Neural progenitor cell (in vitro differentiated cells): ENCODE data around the gene CA12. TPM values are rescaled to one million over a fixed set of nuclear protein-coding genes. Genes with fewer than 3 reads are reported as not detected.

ENCODE experiments used
- DNase-seq: peaks from one replicate; pipeline ENCODE4 v3.0.0-alpha.2; 2016; ENCODE audit warnings: low spot score
- H2AFZ ChIP-seq: fragments of 200-600 bp; sonication (generic); replicated peaks from 2 replicates; pipeline ENCODE4 v1.6.1; 2016; ENCODE audit warnings: antibody characterized with exemption
- H3F3A ChIP-seq: fragments of 200-600 bp; sonication (generic); 2 replicates; pipeline ENCODE4 v1.6.1; 2016; ENCODE audit warnings: antibody characterized with exemption, low read depth
- H3K27ac ChIP-seq: fragments of 200-600 bp; sonication (generic); 2 replicates; pipeline ENCODE4 v1.5.1; 2016; ENCODE audit warnings: mild to moderate bottlenecking
- H3K27me3 ChIP-seq: fragments of 200-600 bp; sonication (generic); 2 replicates; pipeline ENCODE4 v1.6.1; 2016; ENCODE audit warnings: mild to moderate bottlenecking, moderate library complexity
- H3K36me3 ChIP-seq: fragments of 200-600 bp; sonication (generic); 2 replicates; pipeline ENCODE4 v1.5.1; 2016
- H3K4me1 ChIP-seq: fragments of 200-600 bp; sonication (generic); 2 replicates; pipeline ENCODE4 v1.6.1; 2016; ENCODE audit warnings: mixed run types
- H3K4me2 ChIP-seq: fragments of 200-600 bp; sonication (generic); 2 replicates; pipeline ENCODE4 v1.6.1; 2016
- H3K4me3 ChIP-seq: fragments of 200-600 bp; sonication (generic); 2 replicates; pipeline ENCODE4 v1.5.1; 2016
- H3K79me2 ChIP-seq: fragments of 200-600 bp; sonication (generic); 2 replicates; pipeline ENCODE4 v1.6.1; 2016; ENCODE audit warnings: low read depth
- H3K9ac ChIP-seq: fragments of 200-600 bp; sonication (generic); 2 replicates; pipeline ENCODE4 v1.6.1; 2016
- H3K9me3 ChIP-seq: fragments of 200-600 bp; sonication (generic); 2 replicates; pipeline ENCODE4 v1.5.1; 2016; ENCODE audit warnings: low read depth
- H4K20me1 ChIP-seq: fragments of 200-600 bp; sonication (generic); 2 replicates; pipeline ENCODE4 v1.6.1; 2016; ENCODE audit warnings: low read depth
- H3K27ac Mint-ChIP-seq: 3 replicates; pipeline ENCODE4 v1.8.0; 2021; ENCODE audit warnings: mixed read lengths
- H3K27me3 Mint-ChIP-seq: 2 replicates; pipeline ENCODE4 v1.8.0; 2022; ENCODE audit warnings: low read depth, mild to moderate bottlenecking, inconsistent platforms, moderate library complexity, mixed read lengths; ENCODE audit not compliant: insufficient read depth
- H3K36me3 Mint-ChIP-seq: 3 replicates; pipeline ENCODE4 v1.8.0; 2021; ENCODE audit warnings: mixed read lengths
- H3K4me1 Mint-ChIP-seq: 3 replicates; pipeline ENCODE4 v1.8.0; 2021; ENCODE audit warnings: mixed read lengths
- H3K4me3 Mint-ChIP-seq: 3 replicates; pipeline ENCODE4 v1.8.0; 2021; ENCODE audit warnings: mild to moderate bottlenecking, moderate library complexity, mixed read lengths
- H3K9me3 Mint-ChIP-seq: 3 replicates; pipeline ENCODE4 v1.8.0; 2020; ENCODE audit warnings: mixed read lengths
- CTCF ChIP-seq: fragments of 200-600 bp; sonication (generic); IDR thresholded peaks from 2 replicates; pipeline ENCODE4 v1.5.1; 2017; ENCODE audit warnings: antibody characterized with exemption, mild to moderate bottlenecking
- EZH2 ChIP-seq: fragments of 200-600 bp; sonication (generic); IDR thresholded peaks from 2 replicates; pipeline ENCODE4 v1.6.1; 2017; ENCODE audit warnings: antibody characterized with exemption, mild to moderate bottlenecking, moderate library complexity
- EZH2phosphoT487 ChIP-seq: fragments of 200-600 bp; sonication (generic); IDR thresholded peaks from 2 replicates; pipeline ENCODE4 v1.6.1; 2017; ENCODE audit warnings: antibody characterized with exemption
- total RNA-seq: library from RNA; depleted of rRNA; stranded (reverse); fragments of >200 nt; gene quantifications from 2 replicates; pipeline ENCODE4 v1.2.3, GENCODE V29; 2015; ENCODE audit warnings: low replicate concordance

CA12 gene
- total RNA-seq, 1 donor from 2014 or later, result 0.45 TPM

- H3K27me3 ChIP-seq, result no peaks in the 10 kb centered on the region
- H3K79me2 ChIP-seq, result no peaks in the 10 kb centered on the region
- Mint-ChIP-seq H3K27me3 (peaks cover 12% of the 10 kb centered on the region), H3K9me3 (peaks cover 3% of the 10 kb centered on the region), H3K4me1 (peaks cover 20% of the 10 kb centered on the region), H3K4me3 (no peak overlapping the region), H3K27ac (no peak overlapping the region), H3K36me3 (peaks cover 2% of the 10 kb centered on the region)
- H3F3A ChIP-seq, result no peaks in the 10 kb centered on the region
- no peaks in the 10 kb centered on the region for H3K36me3 ChIP-seq
- no peak overlapping the region for H3K4me3 ChIP-seq
- no peak overlapping the region for H3K27ac ChIP-seq
- H4K20me1 ChIP-seq, result no peaks in the 10 kb centered on the region
- no peak for TF ChIP-seq CTCF
- TF ChIP-seq EZH2, result no peak
- TF ChIP-seq EZH2phosphoT487, result no peak
- H3K9me3 ChIP-seq, result no peaks in the 10 kb centered on the region
- H3K4me1 ChIP-seq, result peaks cover 5% of the 10 kb centered on the region
- H2AFZ ChIP-seq, result no peak overlapping the region
- H3K9ac ChIP-seq, result no peak overlapping the region
- no peak overlapping the region for H3K4me2 ChIP-seq
- DNase-seq, result no peak
Observed at GRCh38 chr15:63319065-63319464, 62.6 kb downstream of the CA12 start.

- no peak overlapping the region for H2AFZ ChIP-seq
- DNase-seq, result no peak
- H3K79me2 ChIP-seq, result no peaks in the 10 kb centered on the region
- TF ChIP-seq EZH2phosphoT487, result no peak
- no peak for TF ChIP-seq EZH2
- TF ChIP-seq CTCF, result no peak
- H3K27me3 ChIP-seq, result no peaks in the 10 kb centered on the region
- H3K27ac ChIP-seq, result no peak overlapping the region
- peaks cover 2% of the 10 kb centered on the region for H3K36me3 Mint-ChIP-seq
- H3K4me2 ChIP-seq, result no peak overlapping the region
- no peak overlapping the region for H3K4me3 ChIP-seq
- H3F3A ChIP-seq, result no peaks in the 10 kb centered on the region
- no peak overlapping the region for H3K4me3 Mint-ChIP-seq
- H3K36me3 ChIP-seq, result no peaks in the 10 kb centered on the region
- no peak overlapping the region for H3K9ac ChIP-seq
- no peaks in the 10 kb centered on the region for H3K9me3 ChIP-seq
- no peaks in the 10 kb centered on the region for H4K20me1 ChIP-seq
- H3K27ac Mint-ChIP-seq, result no peak overlapping the region
- H3K4me1 Mint-ChIP-seq, result peaks cover 12% of the 10 kb centered on the region
- H3K4me1 ChIP-seq, result no peaks in the 10 kb centered on the region
- H3K27me3 Mint-ChIP-seq, result peaks cover 9% of the 10 kb centered on the region
- H3K9me3 Mint-ChIP-seq, result peaks cover 3% of the 10 kb centered on the region
Observed at GRCh38 chr15:63318344-63318743, 63.3 kb downstream of the CA12 start.

- H3K27me3 ChIP-seq, result no peaks in the 10 kb centered on the region
- Mint-ChIP-seq H3K27me3 (peaks cover 10% of the 10 kb centered on the region), H3K4me1 (peaks cover 10% of the 10 kb centered on the region), H3K27ac (no peak overlapping the region), H3K9me3 (peaks cover 3% of the 10 kb centered on the region), H3K4me3 (no peak overlapping the region), H3K36me3 (peaks cover 2% of the 10 kb centered on the region)
- H4K20me1 ChIP-seq, result no peaks in the 10 kb centered on the region
- no peaks in the 10 kb centered on the region for H3K79me2 ChIP-seq
- H3K27ac ChIP-seq, result no peak overlapping the region
- H3K9ac ChIP-seq, result no peak overlapping the region
- no peak for DNase-seq
- no peak overlapping the region for H3K4me3 ChIP-seq
- no peak overlapping the region for H2AFZ ChIP-seq
- peaks cover 14% of the 10 kb centered on the region for H3K4me1 ChIP-seq
- no peaks in the 10 kb centered on the region for H3K36me3 ChIP-seq
- H3F3A ChIP-seq, result peaks cover 9% of the 10 kb centered on the region
- H3K9me3 ChIP-seq, result no peaks in the 10 kb centered on the region
- H3K4me2 ChIP-seq, result no peak overlapping the region
- no peak for TF ChIP-seq EZH2
- TF ChIP-seq CTCF, result no peak
- TF ChIP-seq EZH2phosphoT487, result no peak
Observed at GRCh38 chr15:63314409-63314808, 67.2 kb downstream of the CA12 start.
